IMR-90 (cell line): ENCODE measurements around the gene ZEB2. TPM values are rescaled to one million over a fixed set of nuclear protein-coding genes. Genes with fewer than 3 reads are reported as not detected.

Experiments used
- ATAC-seq: fragments of 200-7000 bp; cut with Tn5 transposase; 2 replicates; pipeline ENCODE4 v1.9.1; 2020; ENCODE audit warnings: low read depth, mild to moderate bottlenecking, moderate library complexity
- BruUV-seq: library from RNA; stranded (reverse); fragments of 400-500 nt; replicated peaks from 2 replicates; lab custom pipeline; 2021; lab: Mats Ljungman, UMichigan
- CTCF ChIA-PET: fragments of 300-600 bp; formaldehyde crosslinking; extraction: SDS; loops from one replicate; lab custom pipeline; 2021; ENCODE audit warnings: antibody characterized with exemption; lab: Yijun Ruan, JAX
- POLR2A ChIA-PET: fragments of 300-600 bp; sonication (Branson Sonifier 250); formaldehyde crosslinking; loops from one replicate; lab custom pipeline; 2022; ENCODE audit warnings: antibody characterized with exemption; ENCODE audit not compliant: unreplicated experiment; lab: Charles Lee
- DNase-seq: peaks from one replicate; pipeline ENCODE4 v3.0.0; 2013
- H2AFZ ChIP-seq: replicated peaks from 2 replicates; pipeline ENCODE3; 2013; ENCODE audit warnings: low read length, mild to moderate bottlenecking; ENCODE audit not compliant: poor library complexity
- H2AK5ac ChIP-seq: 2 replicates; pipeline ENCODE4 v1.6.1; 2013; ENCODE audit warnings: low read depth, low read length, inconsistent platforms
- H2AK9ac ChIP-seq: replicated peaks from 2 replicates; pipeline ENCODE3; 2013; ENCODE audit warnings: mild to moderate bottlenecking, low read depth, low read length, moderate library complexity; ENCODE audit not compliant: poor library complexity
- H2BK120ac ChIP-seq: 2 replicates; pipeline ENCODE4 v1.6.1; 2013; ENCODE audit warnings: low read depth, low read length, inconsistent platforms
- H2BK15ac ChIP-seq: 3 replicates; pipeline ENCODE4 v1.6.1; 2013; ENCODE audit warnings: low read depth, low read length, inconsistent platforms
- H2BK20ac ChIP-seq: 2 replicates; pipeline ENCODE4 v1.6.1; 2013; ENCODE audit warnings: low read depth, mild to moderate bottlenecking, inconsistent platforms, low read length, moderate library complexity
- H2BK5ac ChIP-seq: 2 replicates; pipeline ENCODE4 v1.6.1; 2013; ENCODE audit warnings: mild to moderate bottlenecking, low read depth, low read length, inconsistent platforms; ENCODE audit not compliant: poor library complexity, severe bottlenecking
- H3K14ac ChIP-seq: replicated peaks from 2 replicates; pipeline ENCODE4 v1.6.1; 2013; ENCODE audit warnings: low read depth, low read length, inconsistent platforms
- H3K18ac ChIP-seq: 2 replicates; pipeline ENCODE4 v1.6.1; 2013; ENCODE audit warnings: low read depth, low read length, control low read depth
- H3K23ac ChIP-seq: 2 replicates; pipeline ENCODE4 v1.6.1; 2013; ENCODE audit warnings: low read depth, low read length, inconsistent platforms
- H3K27ac ChIP-seq: 2 replicates; pipeline ENCODE4 v1.5.1; 2013; ENCODE audit warnings: mild to moderate bottlenecking, control low read depth, low read length; ENCODE audit not compliant: insufficient read depth
- H3K27me3 ChIP-seq: 2 replicates; pipeline ENCODE4 v1.6.1; 2013; ENCODE audit warnings: low read length; ENCODE audit not compliant: control insufficient read depth, insufficient read depth
- H3K36me3 ChIP-seq: 2 replicates; pipeline ENCODE4 v1.6.1; 2013; ENCODE audit warnings: low read length, mixed read lengths; ENCODE audit not compliant: control insufficient read depth, insufficient read depth
- H3K4ac ChIP-seq: 2 replicates; pipeline ENCODE4 v1.6.1; 2013; ENCODE audit warnings: low read depth, low read length, inconsistent platforms
- H3K4me1 ChIP-seq: 2 replicates; pipeline ENCODE4 v1.6.1; 2013; ENCODE audit warnings: low read length, mixed read lengths; ENCODE audit not compliant: control insufficient read depth, insufficient read depth
- H3K4me2 ChIP-seq: 2 replicates; pipeline ENCODE4 v1.6.1; 2013; ENCODE audit warnings: low read depth, mild to moderate bottlenecking, control low read depth, low read length, moderate library complexity
- H3K4me3 ChIP-seq: 2 replicates; pipeline ENCODE4 v1.5.1; 2013; ENCODE audit warnings: low read depth, mild to moderate bottlenecking, control low read depth, low read length, moderate library complexity; ENCODE audit not compliant: insufficient read depth
- H3K56ac ChIP-seq: 2 replicates; pipeline ENCODE4 v1.6.1; 2013; ENCODE audit warnings: low read length, inconsistent platforms; ENCODE audit not compliant: insufficient read depth; ENCODE audit errors: extremely low read depth
- H3K79me1 ChIP-seq, 2 experiments: 2 replicates each; pipeline ENCODE4 v1.6.1; 2013; ENCODE audit warnings: low read length in 2 of 2, inconsistent platforms in 1 of 2, low read depth in 1 of 2
- H3K9ac ChIP-seq: 2 replicates; pipeline ENCODE4 v1.6.1; 2013; ENCODE audit warnings: low read depth, low read length, control low read depth
- H3K9me1 ChIP-seq: 2 replicates; pipeline ENCODE4 v1.6.1; 2013; ENCODE audit warnings: low read length, inconsistent platforms; ENCODE audit not compliant: insufficient read depth
- H3K9me3 ChIP-seq: 2 replicates; pipeline ENCODE4 v1.6.1; 2013; ENCODE audit warnings: low read length; ENCODE audit not compliant: control insufficient read depth, insufficient read depth
- H4K20me1 ChIP-seq: 2 replicates; pipeline ENCODE4 v1.6.1; 2013; ENCODE audit warnings: low read length, inconsistent platforms; ENCODE audit not compliant: insufficient read depth
- H4K5ac ChIP-seq: 2 replicates; pipeline ENCODE4 v1.6.1; 2013; ENCODE audit warnings: mild to moderate bottlenecking, low read depth, low read length, control low read depth
- H4K8ac ChIP-seq, 2 experiments: 2 replicates each; pipeline ENCODE4 v1.6.1; 2013; ENCODE audit warnings: low read depth in 2 of 2, low read length in 2 of 2, control low read depth in 1 of 2, inconsistent platforms in 1 of 2
- H4K91ac ChIP-seq: 2 replicates; pipeline ENCODE4 v1.6.1; 2013; ENCODE audit warnings: low read depth, low read length, inconsistent platforms; ENCODE audit not compliant: insufficient read depth
- BHLHE40 ChIP-seq: fragments of 150-350 bp; IDR thresholded peaks from 2 replicates; pipeline ENCODE4 v1.6.1; 2016; ENCODE audit warnings: mild to moderate bottlenecking, low read depth, low read length
- CEBPB ChIP-seq: IDR thresholded peaks from 2 replicates; pipeline ENCODE4 v1.6.1; 2012; ENCODE audit warnings: low read depth, low read length, improper control_type of control experiment
- CHD1 ChIP-seq: IDR thresholded peaks from 2 replicates; pipeline ENCODE4 v1.6.1; 2012; ENCODE audit warnings: low read depth, low read length, improper control_type of control experiment
- FOS ChIP-seq: fragments of 150-350 bp; IDR thresholded peaks from 2 replicates; pipeline ENCODE4 v1.6.1; 2016; ENCODE audit warnings: low read depth, low read length
- MAFK ChIP-seq: IDR thresholded peaks from 2 replicates; pipeline ENCODE4 v1.6.1; 2012; ENCODE audit warnings: low read depth, low read length, improper control_type of control experiment
- MXI1 ChIP-seq: IDR thresholded peaks from 2 replicates; pipeline ENCODE4 v1.6.1; 2012; ENCODE audit warnings: low read depth, mild to moderate bottlenecking, low read length, moderate library complexity, borderline replicate concordance
- NFE2L2 ChIP-seq: fragments of 150-350 bp; IDR thresholded peaks from 2 replicates; pipeline ENCODE4 v1.6.1; 2016; ENCODE audit warnings: low read depth, mild to moderate bottlenecking, low read length
- POLR2A ChIP-seq: IDR thresholded peaks from 2 replicates; pipeline ENCODE4 v1.6.1; 2012; ENCODE audit warnings: mild to moderate bottlenecking, low read depth, low read length
- RAD21 ChIP-seq: IDR thresholded peaks from 2 replicates; pipeline ENCODE4 v1.6.1; 2012; ENCODE audit warnings: low read length, improper control_type of control experiment
- RFX5 ChIP-seq: IDR thresholded peaks from 2 replicates; pipeline ENCODE4 v1.8.0; 2012; ENCODE audit warnings: low read depth, mild to moderate bottlenecking, low read length, moderate library complexity
- dilution Hi-C: fragments of 300-500 bp; cut with HindIII; formaldehyde crosslinking; loops from one replicate; pipeline ENCODE4 v1.14.3; 2018; ENCODE audit warnings: low sequenced_read_pairs; ENCODE audit not compliant: unreplicated experiment
- in situ Hi-C: fragments of 300-500 bp; cut with MboI; formaldehyde crosslinking; loops from 3 replicates; pipeline ENCODE4 v1.14.3; 2019; ENCODE audit warnings: low sequenced_read_pairs, inconsistent platforms, mixed read lengths
- intact Hi-C: fragments of 100-400 bp; cut with micrococcal nuclease; formaldehyde crosslinking; loops from 2 replicates; pipeline ENCODE4 v1.10.0; 2022
- polyA plus RNA-seq, 3 experiments: library from polyadenylated mRNA; depleted of rRNA; stranded (reverse); fragments of >200 nt; gene quantifications; 2 replicates each; pipeline ENCODE4 v1.2.3, GENCODE V29; 2012; ENCODE audit warnings: low replicate concordance in 1 of 3
- total RNA-seq: library from RNA; depleted of rRNA; stranded (reverse); fragments of >200 nt; gene quantifications from 2 replicates; pipeline ENCODE4 v1.2.3, GENCODE V29; 2012

Gene ZEB2
- total and polyA plus RNA-seq, 2 of the 4 experiments (the other 2 are of a cell fraction), result 22.4 to 50.9 TPM

DNA sequence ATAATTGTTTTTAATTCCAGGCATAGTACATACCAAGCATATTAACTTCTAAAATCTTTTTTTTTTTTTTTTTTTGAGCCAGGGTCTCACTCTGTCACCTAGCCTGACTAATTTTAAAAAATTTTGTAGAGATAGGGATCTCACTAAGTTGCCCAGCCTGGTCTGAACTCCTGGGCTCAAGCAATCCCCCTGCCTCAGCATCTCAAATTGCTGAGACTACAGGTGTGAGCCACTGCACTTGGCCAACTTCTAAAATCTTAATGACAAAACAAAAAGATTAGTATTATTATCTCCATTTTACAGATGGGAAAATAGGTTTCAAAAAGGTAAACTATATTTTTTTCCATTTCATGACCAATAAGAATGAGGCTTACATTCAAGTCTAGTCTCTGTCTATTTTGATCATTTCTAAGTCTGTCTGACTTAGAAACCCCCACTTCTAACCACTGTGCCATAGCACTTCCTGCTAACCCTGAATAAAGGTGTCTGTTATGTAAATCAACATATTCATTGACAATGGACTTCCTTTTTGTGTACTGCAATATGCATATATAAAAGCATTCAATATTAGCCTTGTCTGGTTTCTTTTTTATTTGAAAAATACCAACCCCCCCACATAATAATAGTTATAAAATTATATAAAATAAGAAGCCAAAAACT lies 28.7 kb upstream of the ZEB2 start:
- no peaks in the 10 kb centered on the region for H3K9me3 ChIP-seq
- H2AFZ ChIP-seq, result no peak overlapping the region
- H2AK5ac ChIP-seq, result no peak overlapping the region
- no peak overlapping the region for H2BK120ac ChIP-seq
- no peak overlapping the region for H3K9ac ChIP-seq
- H3K4me3 ChIP-seq, result no peak overlapping the region
- no peaks in the 10 kb centered on the region for H3K79me1 ChIP-seq
- no peak overlapping the region for H4K5ac ChIP-seq
- no peak overlapping the region for H3K18ac ChIP-seq
- no peaks in the 10 kb centered on the region for H3K27me3 ChIP-seq
- H3K4me2 ChIP-seq, result no peak overlapping the region
- H3K4ac ChIP-seq, result no peak overlapping the region
- no peak overlapping the region for H2BK15ac ChIP-seq
- H3K23ac ChIP-seq, result no peak overlapping the region
- intact Hi-C loops, result no loop called here
- BruUV-seq, result no TSS peak
- H2BK20ac ChIP-seq, result no peak overlapping the region
- peaks cover 7% of the 10 kb centered on the region for H3K4me1 ChIP-seq
- no peaks in the 10 kb centered on the region for H4K20me1 ChIP-seq
- H3K27ac ChIP-seq, result no peak overlapping the region
- H4K91ac ChIP-seq, result no peak overlapping the region
- CTCF ChIA-PET, result no interaction called here
- no peaks in the 10 kb centered on the region for H3K36me3 ChIP-seq
- POLR2A ChIA-PET, result no interaction called here
- no peak; the same call in 1 of the 2 replicates for ATAC-seq
- H2AK9ac ChIP-seq, result no peak overlapping the region
- no peak for DNase-seq
- no peak overlapping the region for H4K8ac ChIP-seq
- H3K9me1 ChIP-seq, result peaks cover 6% of the 10 kb centered on the region; the same call in 1 of the 2 replicates
- H3K14ac ChIP-seq, result no peak overlapping the region
- dilution Hi-C loops, result no loop called here
- H3K56ac ChIP-seq, result no peak overlapping the region
- TF ChIP-seq POLR2A (no peak), FOS (no peak), MAFK (no peak), CHD1 (no peak), MXI1 (no peak), RFX5 (no peak), BHLHE40 (no peak), NFE2L2 (no peak), CEBPB (no peak), RAD21 (no peak)
- H2BK5ac ChIP-seq, result no peak overlapping the region
- in situ Hi-C loops, result no loop called here
